Measurements from ENCODE around the gene RAPGEF5.

The RAPGEF5 gene

DNA sequence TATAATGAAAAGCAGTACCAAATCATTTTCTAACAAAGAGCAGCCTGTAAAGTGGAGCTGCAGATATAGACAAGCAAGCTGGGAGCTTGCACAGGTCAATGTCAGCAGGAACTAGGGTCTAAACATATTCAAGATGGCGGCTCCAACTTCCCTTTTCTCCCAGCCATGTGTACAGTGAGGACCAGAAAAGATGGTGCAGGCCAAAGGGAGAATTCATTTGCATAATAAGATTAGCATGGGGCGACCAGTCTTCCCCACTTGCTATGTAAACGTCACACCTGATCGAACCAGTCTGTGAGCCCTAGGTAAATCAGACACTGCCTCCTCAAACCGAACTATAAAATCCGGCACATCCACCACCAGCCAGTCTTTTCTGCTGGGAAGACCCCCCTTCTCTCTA is 4.4 kb upstream of the RAPGEF5 start:
- Histone ChIP-seq H3K36me3 (ENCODE audit: control insufficient read depth, insufficient read depth, low read length) (no peaks in the 10 kb centered on the region), H3K9me3 (ENCODE audit: control insufficient read depth, low read length) (no peaks in the 10 kb centered on the region), H3K4me1 (ENCODE audit: control insufficient read depth, insufficient read depth, low read length) (no peaks in the 10 kb centered on the region), H3K4me3 (ENCODE audit: insufficient read depth, low read depth, low read length) (no peak overlapping the region), H3K27me3 (ENCODE audit: control insufficient read depth, insufficient read depth, low read length, poor library complexity, severe bottlenecking) (peaks cover 17% of the 10 kb centered on the region), H3K27ac (ENCODE audit: insufficient read depth, low read depth, low read length, poor library complexity, severe bottlenecking) (no peak overlapping the region)
- WGBS, 2 experiments: 94 to 97% methylated on average over 6 of the region's 6 CpGs

DNA sequence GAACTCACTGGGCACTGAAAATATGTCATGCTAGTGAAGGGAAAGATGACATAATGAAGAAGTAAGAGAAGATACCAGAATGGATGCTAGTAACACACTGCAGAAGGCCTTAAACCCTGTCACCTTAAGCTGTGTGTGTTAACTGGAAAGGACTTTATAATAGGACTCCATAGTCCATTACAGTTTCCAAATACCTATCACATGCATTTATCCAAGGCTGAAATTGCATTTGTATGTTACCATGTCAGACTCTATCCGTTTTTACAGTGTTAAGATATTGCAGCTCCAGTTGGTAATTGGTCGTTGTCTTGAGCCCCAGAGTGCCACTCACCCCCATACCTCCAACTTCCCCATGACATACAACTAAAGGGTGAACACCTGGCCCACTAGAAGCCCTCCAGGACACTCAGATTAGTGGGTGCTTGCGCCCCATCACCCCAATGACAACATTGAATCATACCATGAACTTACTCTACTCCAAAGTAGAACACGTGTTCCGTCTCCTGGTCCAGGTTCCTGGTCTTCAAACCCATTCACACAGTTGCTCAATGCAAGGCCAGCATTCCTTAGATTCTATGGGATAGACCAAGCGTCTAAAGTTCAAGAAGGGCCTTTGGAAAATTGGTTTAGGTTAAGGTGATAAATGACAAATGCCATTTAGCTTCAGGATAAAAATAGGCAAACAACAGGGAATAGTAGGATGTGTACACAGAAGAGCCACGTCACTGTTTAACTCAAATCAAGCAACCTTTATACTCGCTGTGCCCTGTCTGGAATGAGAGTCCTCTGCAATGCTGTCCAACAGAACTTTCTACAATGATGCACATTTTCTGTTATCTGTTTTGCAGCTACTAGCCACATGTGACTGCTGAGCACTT is 2.1 kb upstream of the RAPGEF5 start:
- Histone ChIP-seq H3K27me3 (ENCODE audit: control insufficient read depth, insufficient read depth, low read length, poor library complexity, severe bottlenecking) (peaks cover 31% of the 10 kb centered on the region), H3K27ac (ENCODE audit: insufficient read depth, low read depth, low read length, poor library complexity, severe bottlenecking) (no peak overlapping the region), H3K4me1 (ENCODE audit: control insufficient read depth, insufficient read depth, low read length) (no peaks in the 10 kb centered on the region), H3K36me3 (ENCODE audit: control insufficient read depth, insufficient read depth, low read length) (no peaks in the 10 kb centered on the region), H3K9me3 (ENCODE audit: control insufficient read depth, low read length) (no peaks in the 10 kb centered on the region), H3K4me3 (ENCODE audit: insufficient read depth, low read depth, low read length) (no peak overlapping the region)
- WGBS, 2 experiments: 91% methylated on average over 8 of the region's 8 CpGs

DNA sequence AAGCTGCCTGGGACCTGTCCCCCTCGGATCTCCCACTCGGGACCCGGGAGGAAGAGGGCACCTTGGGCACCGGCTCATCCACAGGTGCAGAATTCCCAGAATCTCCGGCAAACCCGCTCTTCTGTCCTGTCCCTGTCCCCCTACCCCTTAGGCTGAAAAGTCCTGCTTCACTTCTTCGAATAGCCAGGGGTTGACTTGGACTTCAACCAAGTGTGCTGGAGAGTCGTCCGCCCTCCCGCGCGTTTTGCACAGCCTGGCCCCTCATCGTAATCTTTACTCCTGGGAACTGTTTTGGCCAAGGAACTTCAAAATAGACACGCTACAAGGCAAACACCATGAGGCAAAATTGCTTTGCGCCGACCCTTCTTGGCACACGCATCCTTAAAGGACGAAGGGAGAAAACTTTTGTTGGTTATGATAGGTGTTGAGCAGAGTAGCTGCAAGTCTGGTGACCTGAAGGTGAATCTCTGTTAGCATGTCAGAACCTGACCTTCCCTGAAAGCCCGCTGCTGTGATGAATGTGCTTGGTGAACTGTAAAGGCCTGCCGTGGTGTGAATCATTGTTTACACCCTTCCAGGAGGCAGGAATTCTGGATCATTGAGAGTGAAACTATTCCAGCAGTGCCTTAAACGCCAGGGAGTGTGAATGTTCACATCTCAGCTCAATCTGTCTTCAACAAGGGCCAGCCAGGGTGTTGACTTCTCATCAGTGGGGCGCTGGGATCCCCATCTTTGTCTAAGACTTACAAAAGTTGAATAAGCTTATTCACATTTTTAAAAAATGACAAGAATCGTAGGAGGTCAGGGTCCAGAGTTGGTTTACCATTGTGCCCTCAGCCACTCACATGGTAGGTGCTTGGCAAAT is 589 bp upstream of the RAPGEF5 start:
- 48% methylated on average over 23 of the region's 23 CpGs for WGBS, 2 experiments
- no peaks in the 10 kb centered on the region for H3K36me3 ChIP-seq (ENCODE audit: control insufficient read depth, insufficient read depth, low read length)
- peak overlapping the region; percentile 39 for H3K4me3 ChIP-seq (ENCODE audit: insufficient read depth, low read depth, low read length)
- no peaks in the 10 kb centered on the region for H3K4me1 ChIP-seq (ENCODE audit: control insufficient read depth, insufficient read depth, low read length)
- no peaks in the 10 kb centered on the region for H3K9me3 ChIP-seq (ENCODE audit: control insufficient read depth, low read length)
- H3K27ac ChIP-seq (ENCODE audit: insufficient read depth, low read depth, low read length, poor library complexity, severe bottlenecking): no peak overlapping the region
- H3K27me3 ChIP-seq (ENCODE audit: control insufficient read depth, insufficient read depth, low read length, poor library complexity, severe bottlenecking): peaks cover 31% of the 10 kb centered on the region

DNA sequence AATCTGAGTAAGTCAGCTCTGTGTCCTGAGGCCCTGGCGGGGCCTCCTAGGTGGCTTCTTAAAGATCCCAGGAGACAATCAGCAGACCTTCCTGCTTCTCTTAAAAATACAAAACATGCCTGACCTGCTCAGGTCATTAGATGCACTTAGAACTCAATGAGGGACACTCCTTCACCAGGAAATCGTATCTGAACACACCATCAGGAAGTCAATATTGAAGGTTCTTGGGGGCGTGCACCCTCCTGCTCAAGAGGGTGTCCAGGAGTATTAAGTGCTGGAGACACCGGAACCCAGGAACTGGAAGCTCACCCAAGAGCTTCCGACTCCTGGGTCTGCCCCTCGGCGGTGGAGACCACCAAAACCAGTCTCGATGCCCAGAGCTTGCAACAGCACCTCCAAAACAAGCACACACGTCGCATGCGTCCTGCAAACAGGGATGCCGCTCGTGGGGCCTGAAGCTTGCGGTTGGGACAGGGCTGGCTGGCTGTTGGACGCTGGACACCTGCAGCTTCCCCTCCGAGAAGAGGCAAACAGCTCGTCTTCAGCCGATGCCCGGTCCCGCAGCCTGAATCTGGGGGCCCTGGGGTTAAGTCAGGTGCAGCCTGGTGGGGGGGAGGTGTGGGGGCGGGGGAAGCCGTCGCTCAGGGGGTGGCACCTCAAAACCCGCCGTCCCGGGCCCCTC is 803 bp downstream of the RAPGEF5 start:
- H3K9me3 ChIP-seq (ENCODE audit: control insufficient read depth, low read length): no peaks in the 10 kb centered on the region
- H3K36me3 ChIP-seq (ENCODE audit: control insufficient read depth, insufficient read depth, low read length): no peaks in the 10 kb centered on the region
- H3K4me3 ChIP-seq (ENCODE audit: insufficient read depth, low read depth, low read length): peak overlapping the region; percentile 39
- H3K27me3 ChIP-seq (ENCODE audit: control insufficient read depth, insufficient read depth, low read length, poor library complexity, severe bottlenecking): peaks cover 31% of the 10 kb centered on the region
- 32 to 33% methylated on average over 26 of the region's 26 CpGs for WGBS, 2 experiments
- no peak overlapping the region for H3K27ac ChIP-seq (ENCODE audit: insufficient read depth, low read depth, low read length, poor library complexity, severe bottlenecking)
- no peaks in the 10 kb centered on the region for H3K4me1 ChIP-seq (ENCODE audit: control insufficient read depth, insufficient read depth, low read length)

DNA sequence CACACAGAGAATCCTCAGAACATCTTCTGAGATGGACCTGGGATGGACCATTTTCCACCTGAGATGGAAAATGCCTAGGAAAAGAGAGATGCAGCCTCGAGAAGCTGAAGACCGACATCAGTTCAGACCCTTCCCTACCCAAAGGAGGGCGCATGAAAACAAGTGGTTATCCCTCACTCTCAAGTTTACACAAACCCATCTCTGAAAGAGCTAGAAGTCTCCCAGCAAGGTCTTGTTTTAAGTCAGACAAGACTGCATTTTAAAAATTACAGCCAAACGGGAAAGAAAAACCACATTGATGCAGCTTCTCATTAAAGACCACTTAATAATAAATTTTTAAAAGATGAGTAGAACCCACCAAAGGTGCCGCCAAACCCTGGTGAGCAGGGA is 1.3 kb downstream of the RAPGEF5 start:
- Histone ChIP-seq H3K27me3 (ENCODE audit: control insufficient read depth, insufficient read depth, low read length, poor library complexity, severe bottlenecking) (peaks cover 31% of the 10 kb centered on the region), H3K36me3 (ENCODE audit: control insufficient read depth, insufficient read depth, low read length) (no peaks in the 10 kb centered on the region), H3K9me3 (ENCODE audit: control insufficient read depth, low read length) (no peaks in the 10 kb centered on the region), H3K27ac (ENCODE audit: insufficient read depth, low read depth, low read length, poor library complexity, severe bottlenecking) (no peak overlapping the region), H3K4me1 (ENCODE audit: control insufficient read depth, insufficient read depth, low read length) (no peaks in the 10 kb centered on the region), H3K4me3 (ENCODE audit: insufficient read depth, low read depth, low read length) (no peak overlapping the region)
- 82 to 91% methylated on average over 5 of the region's 5 CpGs for WGBS, 2 experiments

DNA sequence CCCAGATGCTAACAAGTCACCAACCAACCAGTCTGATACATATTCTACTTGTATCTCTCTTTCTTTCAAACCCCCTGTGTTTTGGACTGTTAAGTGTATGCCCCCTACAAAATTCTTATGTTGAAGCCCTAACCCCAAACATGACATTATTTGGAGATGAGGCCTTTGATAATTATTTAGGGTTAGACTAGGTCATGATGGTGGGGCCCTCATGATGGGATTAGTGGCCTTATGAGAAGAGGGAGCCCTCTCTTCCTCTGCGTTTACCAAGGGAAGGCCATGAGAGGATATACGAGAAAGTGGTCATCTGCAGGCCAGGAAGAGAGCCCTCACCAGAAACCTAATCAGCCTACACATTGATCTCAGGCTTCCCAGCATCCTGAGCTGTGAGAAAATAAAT is 2.5 kb downstream of the RAPGEF5 start:
- Histone ChIP-seq H3K4me1 (ENCODE audit: control insufficient read depth, insufficient read depth, low read length) (no peaks in the 10 kb centered on the region), H3K36me3 (ENCODE audit: control insufficient read depth, insufficient read depth, low read length) (no peaks in the 10 kb centered on the region), H3K9me3 (ENCODE audit: control insufficient read depth, low read length) (no peaks in the 10 kb centered on the region), H3K4me3 (ENCODE audit: insufficient read depth, low read depth, low read length) (no peak overlapping the region), H3K27me3 (ENCODE audit: control insufficient read depth, insufficient read depth, low read length, poor library complexity, severe bottlenecking) (peaks cover 31% of the 10 kb centered on the region), H3K27ac (ENCODE audit: insufficient read depth, low read depth, low read length, poor library complexity, severe bottlenecking) (no peak overlapping the region)
- WGBS, 2 experiments: 55 to 56% methylated on average over 2 of the region's 2 CpGs

DNA sequence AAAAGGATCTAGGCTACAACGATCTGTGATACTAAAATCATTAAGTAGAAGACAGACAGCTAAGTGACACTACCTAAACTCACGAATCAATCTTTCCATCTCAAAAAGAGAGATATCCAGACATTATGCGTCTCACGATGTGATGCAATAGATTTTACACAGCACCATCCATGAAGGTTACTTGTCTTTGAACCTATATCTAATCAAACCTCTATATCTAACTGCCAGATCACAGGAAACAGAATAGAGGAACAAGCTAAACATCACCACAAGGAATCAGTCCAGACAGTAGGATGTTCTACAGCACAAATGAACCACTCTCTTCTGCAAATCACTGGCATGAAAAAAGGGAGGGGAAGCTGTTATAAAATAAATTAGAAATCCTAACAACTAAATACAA is 4.1 kb downstream of the RAPGEF5 start:
- H3K27ac ChIP-seq (ENCODE audit: insufficient read depth, low read depth, low read length, poor library complexity, severe bottlenecking): no peak overlapping the region
- H3K4me3 ChIP-seq (ENCODE audit: insufficient read depth, low read depth, low read length): no peak overlapping the region
- no peaks in the 10 kb centered on the region for H3K4me1 ChIP-seq (ENCODE audit: control insufficient read depth, insufficient read depth, low read length)
- 96 to 97% methylated on average over 4 of the region's 4 CpGs for WGBS, 2 experiments
- peaks cover 26% of the 10 kb centered on the region for H3K27me3 ChIP-seq (ENCODE audit: control insufficient read depth, insufficient read depth, low read length, poor library complexity, severe bottlenecking)
- H3K36me3 ChIP-seq (ENCODE audit: control insufficient read depth, insufficient read depth, low read length): no peaks in the 10 kb centered on the region
- H3K9me3 ChIP-seq (ENCODE audit: control insufficient read depth, low read length): no peaks in the 10 kb centered on the region

DNA sequence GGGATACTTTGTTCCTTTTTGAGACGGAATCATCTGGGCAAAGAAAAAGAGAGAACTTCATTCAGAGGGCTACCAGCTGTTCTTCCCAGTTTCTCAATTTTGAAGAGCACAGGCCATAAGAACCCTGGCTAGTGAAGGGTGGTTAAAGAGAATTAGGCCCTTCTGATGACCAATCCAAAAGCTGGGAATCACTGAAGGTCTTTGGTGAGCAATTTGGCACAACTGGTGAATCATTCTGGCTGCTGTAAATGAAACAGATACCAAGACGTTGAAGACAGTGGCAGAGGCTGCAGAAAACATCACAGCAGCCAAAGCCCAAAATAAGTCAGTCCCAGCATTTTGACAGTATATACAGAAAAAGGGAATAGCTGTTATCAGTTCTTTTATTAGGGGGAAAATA is 5.1 kb downstream of the RAPGEF5 start:
- Histone ChIP-seq H3K4me1 (ENCODE audit: control insufficient read depth, insufficient read depth, low read length) (no peaks in the 10 kb centered on the region), H3K27me3 (ENCODE audit: control insufficient read depth, insufficient read depth, low read length, poor library complexity, severe bottlenecking) (peaks cover 17% of the 10 kb centered on the region), H3K36me3 (ENCODE audit: control insufficient read depth, insufficient read depth, low read length) (no peaks in the 10 kb centered on the region), H3K4me3 (ENCODE audit: insufficient read depth, low read depth, low read length) (no peak overlapping the region), H3K27ac (ENCODE audit: insufficient read depth, low read depth, low read length, poor library complexity, severe bottlenecking) (no peak overlapping the region), H3K9me3 (ENCODE audit: control insufficient read depth, low read length) (no peaks in the 10 kb centered on the region)
- WGBS, 2 experiments: 69% methylated on average over 2 of the region's 2 CpGs

DNA sequence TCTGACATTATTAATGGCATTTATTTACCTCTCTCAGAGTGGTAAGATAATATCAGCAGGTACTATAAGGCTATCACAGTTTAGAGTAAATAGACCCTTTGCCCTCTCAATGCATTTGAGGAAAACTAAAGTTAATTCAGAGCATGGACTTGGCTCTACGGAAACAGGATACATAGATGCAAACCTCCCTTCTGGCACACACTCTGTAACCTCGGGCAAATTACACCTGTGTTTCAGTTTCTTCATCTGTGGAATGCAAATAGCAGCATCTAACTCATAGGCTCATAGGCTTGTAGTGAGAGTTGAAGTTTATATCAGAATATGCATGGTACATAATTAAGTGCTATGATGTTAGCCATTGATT is 5.6 kb downstream of the RAPGEF5 start:
- Histone ChIP-seq H3K9me3 (ENCODE audit: control insufficient read depth, low read length) (no peaks in the 10 kb centered on the region), H3K36me3 (ENCODE audit: control insufficient read depth, insufficient read depth, low read length) (no peaks in the 10 kb centered on the region), H3K4me1 (ENCODE audit: control insufficient read depth, insufficient read depth, low read length) (no peaks in the 10 kb centered on the region), H3K27me3 (ENCODE audit: control insufficient read depth, insufficient read depth, low read length, poor library complexity, severe bottlenecking) (peaks cover 13% of the 10 kb centered on the region), H3K4me3 (ENCODE audit: insufficient read depth, low read depth, low read length) (no peak overlapping the region), H3K27ac (ENCODE audit: insufficient read depth, low read depth, low read length, poor library complexity, severe bottlenecking) (no peak overlapping the region)
- 89 to 96% methylated on average over 2 of the region's 2 CpGs for WGBS, 2 experiments

All from ectodermal cell (in vitro differentiated cells).